GM18499 (cell line): ENCODE measurements around the gene SELENOV.
"Not testable (repeated sequence)": the region's sequence is repeated elsewhere in the genome, so short reads cannot be mapped to it uniquely, and the experiment has no call there.

ENCODE experiments used
- ATAC-seq: cut with Tn5 transposase; IDR thresholded peaks from one replicate; pipeline ENCODE4 v1.9.1; 2021; ENCODE audit warnings: moderate number of reproducible peaks; ENCODE audit not compliant: insufficient read depth, unreplicated experiment

The SELENOV gene, protein sequence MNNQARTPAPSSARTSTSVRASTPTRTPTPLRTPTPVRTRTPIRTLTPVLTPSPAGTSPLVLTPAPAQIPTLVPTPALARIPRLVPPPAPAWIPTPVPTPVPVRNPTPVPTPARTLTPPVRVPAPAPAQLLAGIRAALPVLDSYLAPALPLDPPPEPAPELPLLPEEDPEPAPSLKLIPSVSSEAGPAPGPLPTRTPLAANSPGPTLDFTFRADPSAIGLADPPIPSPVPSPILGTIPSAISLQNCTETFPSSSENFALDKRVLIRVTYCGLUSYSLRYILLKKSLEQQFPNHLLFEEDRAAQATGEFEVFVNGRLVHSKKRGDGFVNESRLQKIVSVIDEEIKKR

DNA sequence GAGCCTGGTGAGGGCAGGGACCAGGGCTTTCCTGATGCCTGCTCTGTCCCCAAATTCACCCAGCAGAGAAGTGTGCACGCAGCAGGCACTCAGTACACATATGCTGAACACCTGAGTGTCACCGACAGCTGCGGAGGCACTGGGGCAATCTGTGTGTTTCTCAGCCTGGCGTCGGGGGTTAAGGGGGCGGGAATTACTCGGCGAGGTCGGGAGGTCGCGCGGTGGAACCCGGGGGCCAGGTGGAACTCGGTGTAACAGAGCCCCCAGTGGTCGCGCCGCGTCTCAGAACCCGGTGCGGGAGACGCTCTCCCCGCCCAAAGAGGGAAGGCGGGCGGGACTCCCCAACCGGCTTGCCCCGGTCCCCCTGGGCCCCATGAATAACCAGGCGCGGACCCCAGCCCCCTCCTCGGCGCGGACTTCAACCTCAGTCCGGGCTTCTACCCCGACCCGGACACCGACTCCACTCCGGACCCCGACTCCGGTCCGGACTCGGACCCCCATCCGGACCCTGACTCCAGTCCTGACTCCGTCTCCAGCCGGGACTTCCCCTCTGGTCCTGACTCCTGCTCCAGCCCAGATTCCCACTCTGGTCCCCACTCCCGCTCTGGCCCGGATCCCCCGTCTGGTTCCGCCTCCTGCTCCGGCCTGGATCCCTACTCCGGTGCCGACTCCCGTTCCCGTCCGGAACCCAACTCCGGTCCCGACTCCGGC is at the start of gene SELENOV:
Gene SELENOV, plus strand, starts transcription at position 300 of the 711 bp plus-strand sequence. Its CDS starts 74 bp downstream, at position 374.
- no peak for ATAC-seq

DNA sequence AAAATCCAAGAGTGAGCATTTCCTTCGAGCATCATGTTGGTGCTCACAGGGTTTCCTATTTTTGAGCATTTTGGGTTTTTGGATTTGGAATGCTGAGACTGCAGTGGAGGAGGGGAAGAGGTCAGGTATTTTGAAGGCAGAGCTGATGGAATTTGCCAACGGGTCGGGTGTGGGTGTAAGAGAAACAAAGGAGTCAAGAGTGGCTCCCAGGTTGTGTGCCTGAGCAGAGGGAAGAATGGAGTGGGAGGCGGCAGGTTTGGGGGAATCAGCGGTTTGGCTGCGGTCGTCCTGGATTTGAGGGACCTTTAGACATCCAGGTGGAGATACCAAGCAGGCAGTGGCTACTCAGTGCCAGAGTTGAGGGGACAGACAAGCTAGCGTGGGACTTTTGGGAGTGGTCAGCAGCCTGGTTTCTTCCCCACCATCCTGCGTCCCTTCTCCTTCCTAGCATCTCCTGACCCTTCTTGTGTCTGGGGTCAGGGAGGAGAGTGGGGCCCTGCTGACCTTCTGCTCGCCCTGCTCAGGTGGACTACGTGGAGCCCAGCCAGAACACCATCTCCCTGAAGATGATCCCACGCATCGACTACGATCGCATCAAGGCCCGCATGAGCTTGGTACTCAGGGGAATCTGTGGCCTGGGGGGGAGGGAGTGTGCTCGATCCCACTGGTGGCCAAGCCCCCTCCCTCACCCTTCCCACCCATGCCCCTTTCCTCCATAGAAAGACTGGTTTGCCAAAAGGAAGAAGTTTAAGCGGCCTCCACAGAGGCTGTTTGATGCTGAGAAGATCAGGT is 48.8 kb upstream of the SELENOV start:
- ATAC-seq: no peak

DNA sequence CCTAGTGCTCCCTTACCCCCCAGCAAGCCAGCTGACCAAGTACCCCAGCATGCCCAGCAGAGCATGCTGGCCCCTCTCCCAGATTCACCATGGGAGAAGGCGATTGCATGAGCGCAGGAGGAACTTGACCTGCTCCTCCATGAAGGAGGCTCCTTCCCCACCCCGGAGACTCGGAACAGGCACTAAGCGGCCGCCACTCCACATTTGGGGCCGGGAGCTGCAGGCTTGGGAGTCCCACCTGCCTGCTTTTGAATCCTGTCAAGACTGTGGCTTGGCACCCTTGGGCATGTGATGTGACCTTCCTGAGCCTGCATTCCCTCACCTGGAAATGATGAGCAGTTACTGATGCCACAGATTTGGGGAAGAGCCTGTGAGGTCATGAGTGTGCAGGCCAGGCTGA is 47.0 kb upstream of the SELENOV start:
- no peak for ATAC-seq

DNA sequence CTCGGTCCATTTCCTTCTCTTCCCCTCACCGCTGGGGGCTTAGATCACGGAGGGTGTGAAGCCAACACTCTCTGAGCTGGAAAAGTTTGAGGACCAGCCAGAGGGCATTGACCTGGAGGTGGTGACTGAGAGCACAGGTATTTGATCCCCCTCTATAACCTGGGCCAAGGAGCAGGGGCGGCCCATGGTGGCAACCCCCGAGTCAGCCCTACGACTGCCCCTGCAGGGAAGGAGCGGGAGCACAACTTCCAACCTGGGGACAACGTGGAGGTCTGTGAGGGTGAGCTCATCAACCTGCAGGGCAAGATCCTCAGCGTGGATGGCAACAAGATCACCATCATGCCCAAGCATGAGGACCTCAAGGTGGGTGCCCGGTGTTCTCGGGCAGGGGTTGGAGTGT is 45.9 kb upstream of the SELENOV start:
- no peak for ATAC-seq

DNA sequence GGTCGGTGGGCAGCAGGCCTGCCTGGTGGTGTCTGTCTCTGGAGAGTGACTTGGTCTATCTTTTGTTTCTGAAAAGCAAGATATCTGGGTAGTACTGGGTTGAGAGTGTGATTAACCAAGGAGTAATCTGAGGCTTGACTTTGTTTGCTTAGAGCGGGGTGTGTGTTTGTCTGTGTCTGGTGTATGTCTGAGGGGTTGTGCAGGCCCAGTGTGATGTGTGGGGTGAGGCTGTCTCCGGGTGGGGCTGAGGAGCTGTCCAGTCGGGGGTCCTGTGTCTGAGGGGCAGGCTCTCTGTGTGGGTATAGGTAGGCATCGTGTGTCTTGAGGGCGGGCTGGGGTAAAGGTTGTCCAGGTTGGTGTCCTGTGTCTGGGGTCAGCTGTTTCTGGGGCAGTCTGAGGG is 45.4 kb upstream of the SELENOV start:
- ATAC-seq: no peak

DNA sequence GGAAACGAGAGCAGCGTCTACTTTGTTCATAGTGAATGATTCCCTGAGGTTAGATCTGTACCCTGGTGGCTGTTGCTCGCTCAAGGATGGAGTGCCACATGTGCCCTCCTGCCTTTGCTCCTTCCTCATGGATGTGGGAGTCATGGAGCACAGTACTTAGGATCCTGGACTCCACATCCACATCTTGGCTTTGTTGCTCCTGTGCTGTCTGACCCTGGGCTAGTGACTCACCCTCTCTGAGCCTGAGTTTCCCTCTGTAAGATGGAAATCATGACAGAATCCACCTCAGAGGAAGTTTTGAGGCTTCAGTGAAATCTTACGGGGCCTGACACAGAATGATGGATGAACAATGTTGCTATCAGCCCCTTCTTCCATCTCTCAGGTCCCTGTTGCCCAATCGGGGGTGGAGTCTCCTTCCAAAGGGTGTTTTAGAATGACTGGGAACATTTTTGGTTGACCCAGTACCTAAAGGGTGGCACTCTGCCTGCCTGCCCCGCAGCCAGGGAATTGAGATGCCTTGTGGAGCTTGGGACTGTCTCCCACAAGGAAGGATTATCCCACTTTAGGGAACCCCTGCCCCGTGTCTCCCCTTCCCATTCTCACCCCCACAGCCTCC is 44.1 kb upstream of the SELENOV start:
- no peak for ATAC-seq

DNA sequence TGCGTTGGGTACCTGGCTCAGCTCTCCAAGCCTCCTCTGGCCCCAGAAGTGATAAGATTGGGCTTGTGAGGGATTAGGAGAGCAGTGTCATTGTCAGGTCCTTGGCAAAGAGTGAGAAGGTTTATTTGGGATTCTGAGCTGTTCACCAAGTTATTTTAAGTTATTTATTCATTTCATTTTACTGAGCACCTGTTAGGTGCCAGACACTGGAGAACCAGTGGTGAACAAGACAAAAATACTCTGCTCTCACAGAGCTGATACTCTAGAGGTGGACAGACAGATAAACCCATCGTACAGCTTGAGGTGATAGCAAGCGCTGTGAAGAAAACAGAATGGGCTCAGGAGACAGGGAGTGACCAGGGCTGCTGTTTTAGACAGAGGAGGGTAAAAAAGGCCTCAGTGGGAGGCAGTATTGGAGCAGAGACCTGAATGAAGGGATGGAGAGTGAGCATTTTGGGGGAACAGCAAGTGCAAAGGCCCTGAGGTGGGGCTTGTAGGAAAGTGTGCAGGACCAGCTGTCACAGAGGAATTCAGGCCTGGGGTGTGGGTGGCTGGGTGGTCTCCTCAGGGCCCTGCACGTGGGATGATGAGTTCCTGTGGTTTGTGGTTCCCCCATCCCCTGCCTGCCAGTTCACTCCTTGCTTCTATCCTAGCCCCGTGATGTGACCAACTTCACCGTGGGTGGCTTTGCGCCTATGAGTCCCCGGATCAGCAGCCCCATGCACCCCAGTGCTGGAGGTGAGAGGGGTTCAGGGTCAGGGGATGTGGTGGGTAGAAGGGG is 43.0 kb upstream of the SELENOV start:
- no peak for ATAC-seq

DNA sequence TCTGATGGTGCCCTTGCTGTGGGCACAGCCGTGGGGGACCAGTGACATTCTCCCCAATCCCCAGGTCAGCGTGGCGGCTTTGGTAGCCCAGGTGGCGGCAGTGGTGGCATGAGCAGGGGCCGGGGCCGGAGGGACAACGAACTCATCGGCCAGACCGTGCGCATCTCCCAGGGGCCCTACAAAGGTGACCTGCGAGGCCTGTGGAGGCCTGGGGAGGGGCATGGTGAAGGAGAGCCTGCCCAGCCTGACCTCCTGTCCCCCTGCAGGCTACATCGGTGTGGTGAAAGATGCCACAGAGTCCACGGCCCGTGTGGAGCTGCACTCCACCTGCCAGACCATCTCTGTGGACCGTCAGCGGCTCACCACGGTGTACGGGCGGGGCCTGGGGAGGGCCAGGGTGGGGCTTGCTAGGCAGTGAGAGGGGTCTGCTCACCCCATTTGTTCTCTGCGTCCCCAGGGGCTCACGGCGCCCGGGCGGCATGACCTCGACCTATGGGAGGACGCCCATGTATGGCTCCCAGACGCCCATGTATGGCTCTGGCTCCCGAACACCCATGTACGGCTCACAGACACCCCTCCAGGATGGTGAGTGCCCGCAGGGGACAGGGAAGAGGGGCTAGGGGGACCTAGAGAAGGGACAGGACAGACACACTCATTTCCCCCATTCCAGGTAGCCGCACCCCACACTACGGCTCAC is 42.0 kb upstream of the SELENOV start:
- no peak for ATAC-seq

DNA sequence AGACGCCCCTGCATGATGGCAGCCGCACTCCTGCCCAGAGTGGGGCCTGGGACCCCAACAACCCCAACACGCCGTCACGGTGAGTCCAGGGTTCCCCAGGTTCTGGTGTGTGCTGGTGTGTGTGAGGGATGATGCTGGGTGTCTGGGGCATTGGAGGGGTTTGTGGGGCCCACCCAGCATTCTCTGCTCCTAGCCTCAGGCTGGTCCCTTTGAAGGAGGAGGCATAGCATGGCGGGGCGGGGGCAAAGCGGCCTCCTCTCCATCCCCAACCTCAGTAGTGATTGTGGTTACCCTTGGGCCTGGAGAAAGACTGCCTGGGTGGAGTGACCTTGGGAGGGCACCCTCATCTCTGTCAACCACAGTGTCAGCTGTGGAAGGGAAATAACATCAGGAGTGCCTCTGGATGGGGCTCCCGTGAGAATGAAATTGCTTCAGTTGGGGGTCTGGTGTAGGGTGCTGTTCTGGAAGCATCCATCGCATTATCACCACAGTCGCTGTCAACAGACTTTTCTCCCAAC is 41.4 kb upstream of the SELENOV start:
- ATAC-seq: no peak

DNA sequence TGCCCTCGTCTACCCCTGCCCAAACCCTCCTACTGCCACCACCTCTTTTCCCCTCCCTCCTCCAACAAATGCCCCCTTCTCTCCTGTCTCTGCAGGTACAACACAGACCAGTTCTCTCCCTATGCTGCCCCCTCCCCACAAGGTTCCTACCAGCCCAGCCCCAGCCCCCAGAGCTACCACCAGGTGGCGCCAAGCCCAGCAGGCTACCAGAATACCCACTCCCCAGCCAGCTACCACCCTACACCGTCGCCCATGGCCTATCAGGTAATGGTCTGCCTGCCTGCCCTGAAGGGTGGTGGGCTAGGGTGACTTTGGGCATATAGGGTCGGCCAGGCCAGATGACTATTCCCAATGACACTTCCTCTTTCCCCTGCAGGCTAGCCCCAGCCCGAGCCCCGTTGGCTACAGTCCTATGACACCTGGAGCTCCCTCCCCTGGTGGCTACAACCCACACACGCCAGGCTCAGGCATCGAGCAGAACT is 40.8 kb upstream of the SELENOV start:
- ATAC-seq: no peak

DNA sequence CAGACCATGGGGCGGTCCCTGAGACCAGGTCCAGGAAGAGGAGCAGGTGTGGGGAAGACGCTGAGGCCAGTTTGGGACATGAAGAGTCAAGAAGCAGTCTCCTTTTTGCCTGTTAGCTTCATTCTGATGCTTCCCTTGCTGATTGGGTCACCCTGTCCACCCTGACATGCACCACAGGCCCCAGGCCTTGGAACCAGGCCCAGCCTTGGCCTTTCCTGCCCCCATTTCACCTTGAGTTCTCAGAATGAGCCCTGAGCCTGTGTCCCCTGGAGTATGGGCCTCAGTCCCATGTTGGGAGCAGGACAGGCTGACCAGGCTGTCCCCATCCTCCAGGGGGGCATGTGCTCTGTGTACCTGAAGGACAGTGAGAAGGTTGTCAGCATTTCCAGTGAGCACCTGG is 39.2 kb upstream of the SELENOV start:
- no peak for ATAC-seq

DNA sequence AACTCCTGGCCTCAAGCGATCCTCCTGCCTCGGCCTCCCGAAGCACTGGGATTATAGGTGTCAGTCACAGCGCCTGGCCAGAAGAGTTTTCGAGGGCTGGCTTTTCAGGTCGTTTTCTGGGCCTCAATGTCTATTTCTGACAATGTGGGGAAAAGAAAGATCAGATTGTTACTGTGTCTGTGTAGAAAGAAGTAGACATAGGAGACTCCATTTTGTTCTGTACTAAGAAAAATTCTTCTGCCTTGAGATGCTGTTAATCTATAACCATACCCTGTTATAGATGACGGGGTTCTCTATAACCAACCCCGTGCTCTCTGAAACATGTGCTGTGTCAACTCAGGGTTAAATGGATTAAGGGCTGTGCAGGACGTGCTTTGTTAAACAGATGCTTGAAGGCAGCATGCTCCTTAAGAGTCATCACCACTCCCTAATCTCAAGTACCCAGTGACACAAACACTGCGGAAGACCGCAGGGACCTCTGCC is 35.6 kb upstream of the SELENOV start:
- not testable (repeated sequence) for ATAC-seq

DNA sequence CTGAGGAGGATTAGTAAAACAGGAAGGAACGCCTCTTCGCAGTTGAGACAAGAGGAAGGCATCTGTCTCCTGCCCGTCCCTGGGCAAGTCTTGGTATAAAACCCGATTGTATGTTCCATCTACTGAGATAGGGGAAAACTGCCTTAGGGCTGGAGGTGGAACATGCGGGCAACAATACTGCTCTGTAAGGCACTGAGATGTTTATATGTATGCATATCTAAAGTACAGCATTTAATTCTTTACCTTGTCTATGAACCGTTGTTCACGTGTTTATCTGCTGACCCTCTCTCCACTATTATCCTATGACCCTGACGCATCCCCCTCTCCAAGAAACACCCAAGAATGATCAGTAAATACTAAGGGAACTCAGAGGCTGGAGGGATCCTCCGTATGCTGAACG is 35.0 kb upstream of the SELENOV start:
- no peak for ATAC-seq

DNA sequence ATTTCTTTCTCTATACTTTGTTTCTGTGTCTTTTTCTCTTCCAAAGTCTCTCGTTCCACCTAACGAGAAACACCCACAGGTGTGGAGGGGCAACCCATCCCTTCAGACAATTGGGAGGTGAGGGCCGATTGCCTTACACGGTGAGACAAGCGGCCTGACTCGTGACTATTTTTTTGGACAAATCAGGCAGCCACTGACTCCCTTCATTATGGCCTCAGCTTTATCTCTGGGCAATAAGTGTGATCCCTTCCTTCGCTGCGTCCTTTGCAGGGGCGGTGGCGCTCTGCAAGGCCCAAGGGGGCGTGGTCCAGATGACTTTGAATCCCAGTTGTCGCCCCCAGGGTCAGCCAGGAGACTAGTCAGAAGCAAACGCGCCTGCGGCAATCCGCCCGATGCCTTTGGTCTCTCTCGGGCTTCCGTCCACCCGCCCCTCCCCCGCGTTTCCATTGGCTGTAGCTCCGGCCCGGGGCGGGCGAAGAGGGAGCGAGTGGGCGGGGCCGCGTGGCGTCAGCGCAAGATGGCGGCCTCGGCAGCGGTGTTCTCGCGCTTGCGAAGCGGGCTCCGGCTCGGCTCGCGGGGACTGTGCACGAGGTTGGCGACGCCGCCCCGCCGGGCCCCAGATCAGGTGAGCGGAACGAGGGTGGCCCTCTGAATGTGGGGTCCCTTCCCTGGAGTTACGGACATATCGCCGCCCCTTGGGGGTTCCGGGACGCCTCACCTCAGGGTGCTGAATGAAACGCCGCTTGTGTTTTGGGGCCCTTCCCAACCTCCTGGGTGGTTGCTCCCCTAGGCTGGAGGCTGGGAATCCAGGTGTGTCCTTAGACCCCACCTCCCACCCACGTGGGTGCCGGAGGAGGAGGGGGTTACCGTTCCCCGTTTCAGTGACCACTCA is 34.4 kb upstream of the SELENOV start, which contains the start of gene TIMM50:
Gene TIMM50, plus strand, starts transcription at position 502 of the 892 bp plus-strand sequence. Its CDS starts 16 bp downstream, at position 518.
- no peak for ATAC-seq

DNA sequence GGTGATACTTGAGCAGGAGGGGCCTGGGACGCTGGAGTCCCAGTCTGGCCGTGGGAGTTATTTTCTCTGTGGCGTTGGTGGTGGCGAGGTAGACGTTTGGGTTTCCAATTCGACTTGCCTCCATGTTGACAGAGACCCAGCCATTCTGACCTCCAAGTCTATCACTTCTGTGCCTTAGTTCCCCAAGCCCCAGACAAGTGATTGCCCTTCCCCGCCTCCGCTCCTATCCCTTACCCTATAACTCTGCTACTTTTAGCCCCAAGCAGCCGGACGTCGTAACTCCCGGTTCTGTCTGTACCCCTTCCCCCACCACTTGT is 33.8 kb upstream of the SELENOV start:
- ATAC-seq: no peak

DNA sequence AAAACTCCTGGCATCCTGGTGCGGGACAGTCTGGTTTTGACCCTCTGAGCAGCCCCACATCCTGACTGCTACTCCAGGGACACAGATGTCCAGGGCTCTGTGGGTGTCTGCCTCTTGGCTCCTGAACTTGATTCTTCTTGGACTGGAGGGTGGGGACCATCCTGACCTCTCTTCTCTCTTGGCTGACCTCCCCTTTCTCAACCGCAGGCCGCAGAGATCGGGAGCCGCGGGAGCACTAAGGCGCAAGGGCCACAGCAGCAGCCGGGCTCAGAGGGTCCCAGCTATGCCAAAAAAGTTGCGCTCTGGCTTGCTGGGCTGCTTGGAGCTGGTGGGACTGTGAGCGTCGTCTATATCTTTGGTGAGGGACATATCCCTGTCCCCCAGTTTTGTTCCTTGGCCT is 33.3 kb upstream of the SELENOV start:
- ATAC-seq: no peak

DNA sequence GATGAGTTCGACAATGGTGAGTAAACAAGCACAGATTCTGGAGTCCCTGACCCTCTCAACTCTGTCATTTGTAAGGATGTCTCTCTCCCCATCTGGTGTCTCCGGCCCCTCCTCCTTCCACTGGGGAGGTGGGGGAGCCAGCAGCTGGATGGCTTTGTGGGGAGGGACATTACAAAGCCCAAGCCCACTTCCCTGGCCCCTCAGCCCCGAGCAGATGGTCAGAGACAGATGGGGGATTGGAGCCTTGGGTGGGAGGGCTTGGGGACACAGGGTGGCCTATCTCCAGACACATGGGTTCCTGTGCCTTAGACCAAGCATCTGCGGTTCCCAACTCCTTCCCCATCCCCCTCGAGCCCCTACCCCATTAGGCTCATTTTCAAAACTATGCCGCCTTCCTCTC is 31.8 kb upstream of the SELENOV start:
- no peak for ATAC-seq

DNA sequence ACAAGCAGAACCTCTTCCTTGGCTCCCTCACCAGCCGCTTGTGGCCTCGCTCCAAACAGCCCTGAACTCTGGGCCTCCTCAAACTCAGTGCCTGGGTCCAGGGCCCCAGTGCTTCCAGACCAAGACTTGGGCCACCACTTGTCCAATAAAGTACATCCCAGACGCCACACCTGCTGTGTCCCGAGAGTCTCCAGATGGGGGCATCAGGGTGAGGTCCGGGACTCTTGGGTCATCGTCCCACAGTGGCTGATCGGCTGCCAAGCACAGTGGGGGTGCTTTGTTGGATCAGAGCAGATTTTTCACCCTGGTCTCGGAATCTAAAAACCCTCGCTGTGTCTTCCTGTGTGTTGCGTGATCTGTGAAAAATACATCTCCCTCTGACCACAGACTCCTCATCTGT is 25.2 kb upstream of the SELENOV start:
- no peak for ATAC-seq
